AG09319 (cell line): Measurements from ENCODE around the gene INPP5F.

Source experiments
- DNase-seq: peaks from one replicate; pipeline ENCODE4 v3.0.0-alpha.2; 2010; ENCODE audit warnings: low read depth; ENCODE audit errors: extremely low read depth
- TF ChIP-seq, protein P1 (sequence below): IDR thresholded peaks from 2 replicates; pipeline ENCODE4 v1.5.1; 2011; ENCODE audit warnings: low read depth, mild to moderate bottlenecking, inconsistent platforms, low read length, moderate library complexity

Gene INPP5F

DNA sequence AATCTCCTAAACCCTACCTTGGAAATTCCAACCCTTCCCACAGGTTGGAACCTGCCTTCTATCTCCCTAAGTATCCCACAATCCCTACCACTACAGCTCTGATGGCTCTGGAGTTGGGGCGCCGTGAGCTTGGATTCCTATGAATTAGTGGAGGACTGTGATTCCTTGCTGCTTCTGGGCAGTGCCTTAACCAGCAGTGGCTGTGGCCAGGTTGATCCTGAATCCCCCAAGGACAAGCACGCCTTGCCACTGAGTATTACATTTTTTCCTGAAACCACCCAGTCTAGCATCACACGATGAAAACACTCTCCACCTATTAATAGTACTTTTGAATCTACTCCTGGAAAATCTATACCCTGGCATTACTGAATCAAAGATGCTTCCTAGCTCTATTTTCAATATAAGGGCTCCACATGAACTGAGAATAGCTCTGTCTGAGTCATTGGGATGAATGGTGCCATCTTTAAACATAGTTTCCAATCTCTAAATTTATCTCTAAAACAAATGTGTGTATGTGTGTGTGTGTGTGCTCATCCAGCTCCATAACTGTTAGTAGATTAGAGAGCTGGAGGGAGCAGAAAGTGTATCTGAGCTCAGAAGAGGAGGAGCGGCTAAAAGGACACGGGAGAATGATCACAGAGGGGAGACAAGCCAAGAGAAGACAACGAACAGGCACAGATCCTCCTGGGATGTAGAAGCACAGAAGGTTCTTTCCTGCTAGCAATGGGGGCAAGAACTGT lies 11.9 kb upstream of the INPP5F start:
- no peak for DNase-seq
- TF ChIP-seq, protein P1, sequence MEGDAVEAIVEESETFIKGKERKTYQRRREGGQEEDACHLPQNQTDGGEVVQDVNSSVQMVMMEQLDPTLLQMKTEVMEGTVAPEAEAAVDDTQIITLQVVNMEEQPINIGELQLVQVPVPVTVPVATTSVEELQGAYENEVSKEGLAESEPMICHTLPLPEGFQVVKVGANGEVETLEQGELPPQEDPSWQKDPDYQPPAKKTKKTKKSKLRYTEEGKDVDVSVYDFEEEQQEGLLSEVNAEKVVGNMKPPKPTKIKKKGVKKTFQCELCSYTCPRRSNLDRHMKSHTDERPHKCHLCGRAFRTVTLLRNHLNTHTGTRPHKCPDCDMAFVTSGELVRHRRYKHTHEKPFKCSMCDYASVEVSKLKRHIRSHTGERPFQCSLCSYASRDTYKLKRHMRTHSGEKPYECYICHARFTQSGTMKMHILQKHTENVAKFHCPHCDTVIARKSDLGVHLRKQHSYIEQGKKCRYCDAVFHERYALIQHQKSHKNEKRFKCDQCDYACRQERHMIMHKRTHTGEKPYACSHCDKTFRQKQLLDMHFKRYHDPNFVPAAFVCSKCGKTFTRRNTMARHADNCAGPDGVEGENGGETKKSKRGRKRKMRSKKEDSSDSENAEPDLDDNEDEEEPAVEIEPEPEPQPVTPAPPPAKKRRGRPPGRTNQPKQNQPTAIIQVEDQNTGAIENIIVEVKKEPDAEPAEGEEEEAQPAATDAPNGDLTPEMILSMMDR = no peak

DNA sequence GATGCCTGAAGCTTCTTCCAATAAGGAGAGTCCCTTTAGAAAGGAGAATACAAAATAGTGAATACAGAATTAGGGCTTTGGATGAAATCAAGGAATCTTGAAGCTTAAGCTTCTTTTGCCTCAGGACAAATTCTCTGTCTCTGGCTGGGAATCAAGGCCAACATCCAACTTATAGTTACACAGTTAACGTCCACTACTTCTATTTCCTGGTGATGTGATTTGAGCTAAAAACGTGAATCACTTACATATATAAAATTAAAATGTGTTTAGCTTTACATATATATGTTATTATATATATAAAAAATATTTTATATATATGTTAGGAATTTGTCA lies 11.4 kb upstream of the INPP5F start:
- TF ChIP-seq, protein P1 = no peak
- DNase-seq = no peak

DNA sequence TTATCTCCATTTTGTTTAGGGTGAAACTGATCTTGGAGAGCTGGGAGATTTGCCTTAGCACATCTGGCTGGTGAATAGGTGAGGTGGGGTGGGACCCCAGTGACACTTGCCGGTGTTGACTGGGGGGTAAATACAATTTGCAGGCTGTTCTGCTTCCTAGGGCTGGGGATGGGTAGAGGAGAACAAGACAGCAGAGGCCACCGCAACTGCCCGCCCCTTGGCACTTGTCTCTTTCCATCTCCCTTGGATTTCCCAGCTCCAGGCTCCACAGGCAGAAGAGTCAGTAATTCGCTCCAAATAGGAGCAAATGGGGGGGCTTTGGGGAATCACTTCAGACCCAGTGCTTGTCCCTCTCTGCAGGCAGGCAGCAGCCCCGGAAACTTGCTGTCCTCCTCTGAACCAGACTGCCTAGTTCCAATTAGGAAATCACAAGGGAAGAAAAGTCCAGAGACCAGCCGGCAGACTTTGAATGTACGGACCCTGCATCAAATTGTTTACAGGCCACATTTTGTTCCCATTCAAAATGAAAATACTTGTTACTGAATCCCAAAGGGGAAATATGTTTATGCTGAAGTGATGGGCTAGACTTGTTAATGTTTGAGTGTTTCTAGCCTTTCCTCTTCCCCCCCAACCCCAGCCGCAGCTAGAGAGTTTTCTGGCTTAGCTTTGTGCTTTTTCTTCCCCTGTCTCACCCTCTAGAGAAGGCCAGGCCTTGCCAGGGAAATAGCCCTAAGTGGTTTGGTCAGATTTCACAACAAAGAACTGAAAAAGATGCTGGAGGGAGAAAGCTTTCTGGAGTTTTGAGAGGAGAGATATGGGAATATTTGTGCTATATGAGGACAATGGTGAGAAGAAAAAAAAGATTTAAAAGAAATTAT lies 10.0 kb upstream of the INPP5F start:
- DNase-seq = no peak
- TF ChIP-seq, protein P1 = no peak

DNA sequence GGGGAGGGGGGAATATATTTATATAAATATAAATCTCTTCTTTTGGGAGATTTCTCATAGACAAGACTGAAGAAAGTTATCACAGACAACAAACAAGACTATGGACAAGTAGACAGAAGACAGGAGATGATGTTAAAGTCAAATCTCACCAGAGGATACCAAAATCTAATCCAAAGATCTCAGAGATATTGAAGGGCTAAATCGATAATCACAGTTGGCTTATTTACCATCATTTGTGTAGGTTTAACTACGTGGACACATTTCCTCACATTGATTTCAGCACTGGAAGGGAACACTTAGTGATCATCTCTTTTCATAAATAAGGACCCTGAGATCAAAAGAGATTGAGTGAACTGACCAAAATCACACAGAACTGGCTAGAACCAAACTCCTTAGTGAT lies 2.7 kb upstream of the INPP5F start:
- TF ChIP-seq, protein P1 = no peak

DNA sequence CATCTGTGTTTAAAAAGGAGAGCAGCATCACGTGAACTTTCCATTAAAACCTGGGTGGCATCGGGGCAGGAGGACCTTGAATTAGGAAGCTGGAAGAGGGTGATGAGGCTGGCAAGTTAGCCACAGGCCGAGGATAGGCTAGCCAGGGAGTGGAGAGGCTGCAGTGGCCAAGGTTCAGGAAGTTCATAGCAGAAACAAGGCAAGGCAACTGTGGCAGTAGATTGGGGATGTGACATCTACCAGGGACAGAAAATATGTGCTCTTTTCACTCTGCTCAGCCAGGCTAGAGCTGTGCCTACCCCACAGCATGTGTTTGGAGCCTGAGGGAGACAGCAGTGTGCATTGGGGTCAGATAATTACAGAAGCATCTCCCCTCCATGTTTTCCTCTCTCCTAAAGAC lies 2.2 kb upstream of the INPP5F start:
- TF ChIP-seq, protein P1 = no peak
- no peak for DNase-seq

More for the DNA sequence above, 2.7 kb upstream of the INPP5F start:
- DNase-seq = no peak

DNA sequence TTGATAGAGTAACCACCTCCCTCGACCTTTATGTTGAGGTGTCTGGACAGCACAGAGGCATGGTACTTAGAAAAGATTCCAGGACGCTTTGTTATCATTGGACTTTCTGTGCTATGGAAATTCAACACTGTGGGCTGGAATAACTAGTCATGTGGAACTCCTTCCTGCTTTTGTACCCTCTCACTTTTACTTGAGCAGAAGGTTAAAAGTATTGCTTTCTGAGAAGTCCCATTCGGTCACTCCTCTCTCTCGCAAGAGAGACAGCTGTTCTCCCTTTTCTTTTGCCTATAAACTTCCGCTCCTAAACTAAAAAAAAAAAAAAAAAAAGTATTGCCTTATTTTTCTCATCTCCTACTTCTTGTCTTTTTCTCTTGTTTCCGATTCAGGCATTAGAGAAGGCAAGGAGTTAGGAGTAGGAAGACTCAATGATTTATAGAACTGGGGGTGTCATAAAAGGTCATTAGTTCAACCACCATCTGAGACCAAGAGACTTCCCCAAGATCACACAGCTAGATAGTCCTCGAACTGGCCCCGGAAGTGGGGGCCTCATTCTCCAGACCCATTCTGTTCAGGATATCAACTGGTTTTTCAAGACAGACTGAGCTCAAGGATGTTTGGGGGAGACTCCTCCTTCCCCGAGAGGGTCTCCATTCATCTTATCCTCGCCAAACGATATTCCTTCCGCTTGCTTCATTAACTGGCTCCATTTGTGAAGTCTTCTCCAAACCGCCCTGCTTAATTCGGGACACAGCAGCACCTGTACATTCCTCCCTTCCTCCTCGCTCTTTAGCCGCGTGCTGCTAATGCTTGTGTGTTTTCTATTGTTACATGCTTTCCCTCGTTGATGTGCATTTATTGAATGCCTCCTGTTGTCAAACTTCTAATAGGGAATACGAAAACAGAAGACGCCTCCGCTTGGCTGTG lies 995 bp upstream of the INPP5F start:
- DNase-seq = no peak
- TF ChIP-seq, protein P1 = no peak
